Hindlimb muscle (tissue), 1 donor: ENCODE results near the gene CSRNP2. TPM values are rescaled to one million over a fixed set of nuclear protein-coding genes. Genes with fewer than 3 reads are reported as not detected.

ENCODE experiments used
- DNase-seq: peaks from one replicate; pipeline ENCODE4 v3.0.0-alpha.2; 2013
- polyA plus RNA-seq: library from polyadenylated mRNA; unstranded; fragments of 120-200 nt; gene quantifications from one replicate; pipeline ENCODE4 v1.2.1, GENCODE V29; 2013; ENCODE audit not compliant: insufficient read length

CSRNP2 gene
- polyA plus RNA-seq, 1 donor = 27.8 TPM

DNA sequence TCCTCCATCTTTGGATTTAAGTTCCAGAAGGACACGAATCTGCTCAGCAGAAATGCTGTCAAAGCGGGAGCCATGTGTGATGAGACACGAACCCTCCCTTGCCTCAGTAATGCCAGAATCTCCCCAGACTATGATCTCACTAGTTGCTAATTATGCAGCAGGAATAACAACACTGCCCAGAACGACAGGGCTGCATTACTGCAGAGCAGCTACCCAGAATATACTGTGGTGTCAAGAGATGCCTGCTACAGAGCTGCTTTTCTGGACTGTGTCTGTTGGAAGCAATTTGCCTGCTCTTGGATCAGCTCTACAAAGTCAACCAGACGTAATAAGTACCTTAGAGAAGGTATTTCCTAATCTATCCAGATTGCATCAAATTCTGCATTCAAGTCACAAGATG is 5.5 kb downstream of the CSRNP2 start:
- DNase-seq = no peak

DNA sequence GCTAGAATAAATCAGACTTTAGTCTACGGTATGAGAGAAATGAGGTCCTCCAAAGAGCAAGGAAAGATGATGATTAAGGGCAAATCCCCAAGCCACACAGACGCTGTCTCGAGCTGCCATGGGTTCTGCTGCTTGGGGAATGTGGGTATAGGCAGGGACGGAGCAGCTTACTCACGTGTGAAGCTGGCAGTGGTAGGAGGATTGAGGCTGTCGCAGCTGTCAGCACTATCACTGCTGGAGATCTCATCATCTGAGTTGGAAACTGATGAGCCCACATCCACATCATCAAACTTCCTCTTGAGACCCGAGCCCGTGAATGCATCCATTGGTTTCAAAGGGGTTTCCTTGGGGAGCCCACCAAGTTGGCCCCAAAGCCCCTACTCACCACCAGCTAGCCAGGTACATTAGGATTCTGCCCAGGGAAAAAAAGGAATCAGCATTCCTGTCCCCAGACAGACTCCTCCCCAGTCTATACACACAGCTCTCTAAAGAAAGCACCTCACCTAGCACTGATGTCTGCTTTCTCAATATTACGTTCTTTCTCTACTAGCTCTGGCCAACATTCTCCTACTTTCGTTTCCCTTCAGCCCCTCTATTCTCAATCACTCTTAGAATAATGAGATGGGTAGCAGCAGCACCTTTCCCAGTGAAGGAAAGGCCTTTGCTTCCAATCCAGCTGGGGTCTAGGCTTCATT is 7.0 kb downstream of the CSRNP2 start:
- DNase-seq = no peak

DNA sequence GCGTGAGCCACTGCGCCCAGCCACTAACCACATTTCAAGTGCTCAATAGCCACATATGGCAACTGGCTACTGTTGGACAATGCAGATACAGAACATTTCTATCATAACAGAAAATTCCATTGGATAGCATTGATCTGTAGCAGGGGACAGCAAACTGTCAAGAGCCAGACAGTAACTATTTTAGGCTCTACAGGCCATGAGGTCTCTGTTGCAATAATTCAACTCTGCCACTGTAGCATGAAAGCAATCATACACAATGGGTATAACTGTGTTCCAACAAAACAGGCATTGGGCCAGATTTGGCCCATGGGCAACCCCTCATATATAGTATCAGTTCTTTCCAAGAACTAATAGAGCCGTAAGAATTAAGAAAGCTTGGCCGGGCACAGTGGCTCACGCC is 8.0 kb downstream of the CSRNP2 start:
- DNase-seq = no peak

DNA sequence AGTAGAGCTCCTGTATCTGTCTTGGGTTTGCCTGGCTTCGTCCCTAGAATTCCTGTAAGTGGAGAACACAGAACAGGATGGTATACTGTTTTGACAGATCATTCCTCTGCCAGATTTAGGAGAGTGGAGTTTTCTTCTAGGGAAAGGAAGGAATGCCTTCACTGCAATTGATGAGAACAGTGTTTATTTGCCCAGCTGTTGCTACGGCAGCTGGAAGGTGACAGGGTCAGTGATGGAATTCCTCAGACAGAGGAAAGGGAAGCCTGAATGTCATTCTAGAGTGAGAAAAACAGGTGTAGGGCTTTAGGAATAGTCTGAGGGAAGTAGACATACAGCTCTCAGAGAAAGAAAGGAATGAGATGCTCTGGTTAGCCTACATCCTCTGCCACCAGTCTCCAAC is 11.7 kb downstream of the CSRNP2 start:
- DNase-seq = no peak

DNA sequence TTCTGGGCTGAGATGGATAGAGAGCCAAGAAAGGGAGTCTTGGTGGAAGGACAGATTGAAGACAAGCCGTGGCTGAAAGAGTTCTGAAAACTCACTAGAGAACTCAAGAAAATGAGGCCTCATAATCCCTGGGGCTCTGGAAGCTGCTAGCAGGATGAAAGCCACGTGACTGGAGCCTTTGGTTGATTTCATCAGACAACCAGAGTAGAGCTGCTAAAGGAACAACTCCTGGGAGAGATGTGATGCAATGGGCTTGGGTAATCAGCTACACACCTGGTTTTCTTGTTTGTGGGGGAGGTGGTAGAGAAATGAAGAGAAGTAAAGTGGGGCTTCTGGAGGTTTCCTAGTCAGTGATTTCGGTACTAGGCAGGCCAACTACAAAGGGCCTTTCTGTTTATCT is 13.4 kb downstream of the CSRNP2 start:
- DNase-seq = no peak

DNA sequence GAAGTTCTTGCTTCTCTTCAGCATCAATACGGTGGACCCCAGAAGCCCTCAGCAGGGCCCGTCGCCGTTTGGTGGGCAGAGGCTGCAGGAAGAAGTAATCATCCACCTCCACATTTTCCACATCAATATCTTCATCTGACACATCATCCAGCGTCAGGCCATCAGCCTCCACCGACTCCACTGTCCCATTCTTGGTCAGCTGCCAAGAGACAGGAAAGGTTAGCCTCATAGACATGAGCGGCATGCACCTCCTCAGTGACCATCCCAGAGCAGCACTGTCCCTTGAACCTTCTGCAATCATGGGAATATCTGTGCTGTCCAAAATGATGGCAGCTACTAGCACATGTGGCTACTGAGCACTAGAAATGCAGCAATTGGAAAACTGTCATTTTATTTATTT is 15.6 kb downstream of the CSRNP2 start:
- DNase-seq = no peak

DNA sequence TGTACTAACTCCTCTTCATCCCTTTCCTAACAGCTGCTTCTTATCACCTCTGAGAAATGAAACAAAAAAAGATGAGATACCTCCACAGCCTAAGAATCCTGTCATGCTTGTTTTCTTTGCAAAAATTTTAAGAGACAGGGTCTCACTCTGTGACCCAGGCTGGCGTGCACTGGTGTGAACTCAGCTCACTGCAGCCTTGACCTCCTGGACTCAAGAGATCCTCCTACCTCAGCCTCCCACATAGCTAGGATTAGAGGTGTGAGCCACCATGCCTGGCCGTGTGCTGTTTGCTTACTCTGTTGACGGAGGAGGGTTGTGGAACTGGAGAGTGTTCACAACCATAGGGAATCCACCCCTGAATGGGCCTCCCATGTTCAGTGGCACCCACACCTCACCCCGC is 16.2 kb downstream of the CSRNP2 start:
- DNase-seq = no peak

DNA sequence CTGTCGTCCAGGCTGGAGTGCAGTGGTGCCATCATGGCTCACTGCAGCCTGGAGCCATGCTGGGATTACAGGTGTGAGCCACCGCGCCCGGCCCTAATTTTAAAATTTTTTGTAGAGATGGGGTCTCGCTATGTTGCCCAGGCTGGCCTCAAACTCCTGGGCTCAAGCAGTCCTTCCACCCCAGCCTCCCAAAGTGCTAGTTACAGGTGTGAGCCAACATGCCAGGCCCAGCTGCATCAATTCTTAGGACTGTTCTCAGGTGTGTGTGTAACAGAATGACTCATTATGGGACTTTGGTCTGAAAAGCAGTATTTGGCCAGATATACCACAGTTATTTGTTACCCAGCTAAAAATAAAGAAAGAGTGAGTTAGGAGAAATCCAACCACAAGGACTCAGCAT is 17.9 kb downstream of the CSRNP2 start:
- DNase-seq = no peak

DNA sequence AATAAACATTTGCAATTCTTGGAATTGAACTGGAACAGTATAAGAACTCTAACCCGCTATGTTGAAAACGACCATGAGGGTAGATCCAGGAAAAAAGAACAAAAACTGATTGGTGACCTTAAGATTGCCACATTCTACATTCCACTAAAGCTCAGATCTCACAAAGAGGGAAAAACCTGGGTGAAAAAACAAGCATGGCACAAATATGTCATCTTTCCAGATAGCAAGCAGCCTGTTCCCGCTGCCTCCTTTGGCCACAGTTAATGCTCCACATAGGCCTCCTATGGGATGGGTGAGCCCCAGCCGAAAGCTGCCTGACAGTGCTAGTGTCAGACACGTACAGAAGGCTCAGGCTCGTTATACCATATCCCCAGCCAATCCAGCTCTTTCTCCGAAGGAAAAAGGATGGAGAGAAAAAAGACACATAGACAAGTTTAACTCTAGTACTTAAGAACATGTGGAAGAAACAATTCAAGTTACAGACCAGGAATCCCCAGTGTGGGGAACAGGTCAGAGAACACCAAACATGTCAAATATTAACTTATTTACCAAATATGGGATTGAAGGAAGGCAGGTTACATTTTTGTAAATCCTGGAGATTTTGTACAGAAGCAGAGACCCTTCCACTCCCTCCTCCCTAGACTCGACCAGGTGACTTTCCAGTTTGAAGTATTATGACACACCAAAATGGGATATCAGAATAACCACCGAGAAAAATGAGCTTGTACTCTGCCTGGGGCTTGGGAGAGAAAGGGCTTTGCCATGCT is 20.6 kb downstream of the CSRNP2 start:
- DNase-seq = no peak

DNA sequence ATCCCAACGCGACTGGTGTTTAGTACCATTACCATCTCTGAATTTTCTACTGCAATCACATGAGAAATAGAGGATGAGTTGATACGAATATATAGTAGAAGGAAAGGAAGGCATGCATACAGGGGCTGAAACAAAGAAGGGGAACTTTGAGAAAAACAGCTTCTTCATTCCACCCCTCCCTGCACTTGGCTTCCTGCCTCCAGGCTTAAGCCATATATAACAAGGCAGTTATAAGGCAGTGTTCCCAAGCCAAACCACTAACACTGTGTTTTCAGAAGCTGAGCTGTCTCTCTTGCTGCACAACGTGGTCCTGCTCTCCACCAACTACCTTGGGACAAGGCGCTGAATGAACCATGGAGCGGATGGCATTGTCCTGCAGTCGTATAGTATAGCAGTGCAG is 24.3 kb downstream of the CSRNP2 start:
- no peak for DNase-seq

DNA sequence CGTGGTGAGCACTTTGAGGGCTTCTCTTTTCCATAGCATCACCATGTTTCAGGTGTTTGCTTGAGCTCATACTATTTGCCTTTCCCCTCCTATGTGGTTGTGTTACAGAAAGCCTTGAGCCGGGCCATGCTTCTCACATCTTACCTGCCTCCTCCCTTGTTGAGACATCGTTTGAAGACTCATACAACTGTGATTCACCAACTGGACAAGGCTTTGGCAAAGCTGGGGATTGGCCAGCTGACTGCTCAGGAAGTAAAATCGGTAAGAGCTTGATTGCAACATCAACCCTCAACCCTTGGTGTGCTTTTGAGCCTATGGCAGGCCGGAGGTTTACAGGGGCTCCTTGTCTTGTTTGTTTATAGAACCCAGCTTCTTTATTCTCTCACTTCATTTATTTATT is 27.2 kb downstream of the CSRNP2 start:
- no peak for DNase-seq

DNA sequence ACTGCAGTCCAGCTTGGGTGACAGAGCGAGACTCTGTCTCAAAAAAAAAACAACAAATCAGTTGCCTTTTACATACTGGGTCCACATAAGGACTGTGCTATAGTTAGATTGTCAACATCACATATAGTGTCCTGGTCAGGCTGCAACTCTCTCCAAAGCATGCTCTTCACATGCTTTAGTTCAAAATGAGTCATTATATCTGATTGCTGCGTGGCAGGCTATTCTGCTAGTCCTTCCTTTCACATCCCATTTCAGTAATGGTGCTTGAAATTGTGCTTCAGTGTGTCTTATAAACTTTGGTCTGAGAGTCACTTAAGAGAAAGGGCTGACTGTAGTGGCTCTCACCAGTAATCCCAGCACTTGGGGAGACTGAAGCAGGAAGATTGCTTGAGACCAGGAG is 28.3 kb downstream of the CSRNP2 start:
- DNase-seq = no peak

DNA sequence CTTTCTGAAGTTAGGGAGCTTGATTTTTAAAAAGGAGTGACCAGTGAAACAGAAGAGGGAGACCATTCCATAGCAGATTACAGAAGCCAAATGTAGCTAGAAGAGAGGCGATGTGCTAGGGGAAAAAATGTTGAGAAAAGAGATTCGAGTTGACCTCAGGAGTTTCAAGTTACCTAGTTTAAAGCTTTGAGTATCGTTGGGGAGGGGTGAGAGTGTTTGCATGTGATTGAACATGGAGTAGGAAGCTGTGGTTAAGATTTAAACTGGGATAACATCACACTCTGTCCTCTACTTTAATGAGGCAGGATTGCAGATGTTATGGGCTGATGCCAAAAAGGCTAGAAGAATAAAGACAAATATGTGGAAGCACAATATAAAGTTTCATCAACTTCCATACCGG is 31.6 kb downstream of the CSRNP2 start:
- no peak for DNase-seq

DNA sequence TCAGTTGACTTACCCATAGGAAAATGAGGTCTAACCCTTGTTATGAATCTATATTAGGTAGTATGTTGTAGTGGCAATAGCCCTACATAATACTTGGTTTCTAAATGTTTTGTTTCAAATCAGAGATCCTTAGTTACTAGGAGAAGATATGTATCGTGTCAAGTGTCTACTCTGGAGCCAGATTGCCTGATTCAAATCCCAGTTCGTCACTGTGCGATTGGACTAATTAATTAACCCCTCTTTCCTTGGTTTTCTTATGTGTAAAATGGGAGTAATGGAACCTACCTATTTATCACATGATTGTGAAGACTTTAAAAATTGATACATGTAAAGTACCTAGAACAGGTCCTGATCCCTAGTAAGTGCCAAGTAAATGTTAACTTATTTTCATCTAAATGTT is 33.9 kb downstream of the CSRNP2 start:
- no peak for DNase-seq

DNA sequence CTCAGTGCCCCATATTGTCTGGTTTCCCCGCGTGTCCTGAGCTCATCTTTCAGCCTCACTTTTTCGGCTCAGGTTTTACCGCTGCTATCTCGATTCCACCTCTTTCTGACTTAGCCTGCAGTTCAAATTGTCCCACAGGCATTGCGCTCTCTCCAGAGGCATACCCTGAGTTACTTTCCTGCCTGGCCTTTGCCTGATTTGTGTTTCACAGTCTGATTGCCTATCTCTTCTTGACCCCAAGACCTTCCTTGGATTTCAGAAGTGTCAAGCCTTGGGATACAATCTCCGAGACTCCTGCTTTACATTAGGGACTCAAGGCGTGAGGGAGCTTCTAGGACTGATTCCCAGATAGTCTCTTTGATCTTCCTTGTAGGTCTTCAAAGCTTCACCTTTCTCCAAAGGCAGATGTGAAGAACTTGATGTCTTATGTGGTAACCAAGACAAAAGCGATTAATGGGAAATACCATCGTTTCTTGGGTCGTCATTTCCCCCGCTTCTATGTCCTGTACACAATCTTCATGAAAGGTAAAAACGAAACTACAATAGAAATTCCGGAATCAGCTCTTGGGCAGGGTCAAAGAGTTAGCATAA is 34.6 kb downstream of the CSRNP2 start:
- no peak for DNase-seq

DNA sequence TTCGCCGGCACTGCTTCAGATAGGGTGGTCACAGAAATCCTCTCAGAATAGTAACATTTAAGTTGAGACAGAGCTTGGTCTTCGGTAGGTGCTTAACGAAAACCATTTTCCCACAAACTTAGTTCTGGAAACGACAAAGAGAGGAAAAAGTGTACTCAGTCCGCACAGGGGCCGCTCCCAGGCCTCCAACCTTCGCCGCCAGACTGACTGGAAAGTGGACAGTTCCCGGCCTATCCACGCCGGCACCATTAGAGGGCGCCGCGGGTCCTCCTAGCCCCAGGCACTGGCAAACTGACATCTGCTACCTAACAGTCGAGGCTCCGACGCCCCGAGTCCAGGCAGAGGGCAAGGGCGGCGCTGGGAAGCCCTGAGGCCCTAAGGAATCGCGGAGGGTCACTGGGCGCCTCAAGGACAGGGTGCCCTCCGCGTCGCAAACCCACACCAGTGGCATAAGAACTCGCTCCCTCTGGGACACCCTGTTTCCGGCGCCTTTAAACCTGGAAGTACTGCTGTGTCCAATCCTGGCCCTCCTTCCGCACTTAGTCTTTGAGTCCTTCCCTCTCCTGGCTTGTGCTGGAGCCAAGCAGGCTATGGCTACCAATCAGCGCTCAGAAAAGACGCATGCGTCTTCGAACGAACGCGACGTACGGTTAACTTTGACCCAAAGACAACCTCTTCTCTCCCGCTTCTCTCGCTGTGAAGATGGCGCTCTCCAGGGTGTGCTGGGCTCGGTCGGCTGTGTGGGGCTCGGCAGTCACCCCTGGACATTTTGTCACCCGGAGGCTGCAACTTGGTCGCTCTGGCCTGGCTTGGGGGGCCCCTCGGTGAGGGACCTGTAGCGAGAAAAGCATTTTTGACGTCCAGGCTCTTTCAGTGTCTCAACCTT is 35.5 kb downstream of the CSRNP2 start, which contains the start of gene LETMD1:
LETMD1 (plus strand) TSS at position 673 of the 886 bp plus-strand sequence; CDS start at position 703, 30 bp downstream.
- DNase-seq = peak; percentile 97

DNA sequence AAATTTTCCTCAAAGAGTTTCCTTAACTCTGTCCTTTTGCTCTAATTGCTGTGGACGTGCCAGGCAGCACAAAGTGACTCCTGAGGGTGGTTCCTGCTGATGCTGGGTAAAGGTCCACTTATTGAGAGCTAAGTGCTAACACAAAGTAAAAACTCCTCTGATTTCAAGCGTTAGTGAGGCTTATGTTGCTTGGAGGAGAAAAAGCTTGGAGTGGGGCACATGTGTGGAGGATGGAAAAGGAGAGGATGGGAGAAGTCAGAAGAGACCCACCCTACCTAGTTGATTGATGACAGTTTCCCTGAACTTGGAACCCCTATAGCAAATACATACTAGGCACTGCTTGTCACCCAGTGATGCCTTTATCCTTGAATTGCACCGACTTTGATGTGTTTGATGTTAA is 47.1 kb downstream of the CSRNP2 start:
- no peak for DNase-seq

DNA sequence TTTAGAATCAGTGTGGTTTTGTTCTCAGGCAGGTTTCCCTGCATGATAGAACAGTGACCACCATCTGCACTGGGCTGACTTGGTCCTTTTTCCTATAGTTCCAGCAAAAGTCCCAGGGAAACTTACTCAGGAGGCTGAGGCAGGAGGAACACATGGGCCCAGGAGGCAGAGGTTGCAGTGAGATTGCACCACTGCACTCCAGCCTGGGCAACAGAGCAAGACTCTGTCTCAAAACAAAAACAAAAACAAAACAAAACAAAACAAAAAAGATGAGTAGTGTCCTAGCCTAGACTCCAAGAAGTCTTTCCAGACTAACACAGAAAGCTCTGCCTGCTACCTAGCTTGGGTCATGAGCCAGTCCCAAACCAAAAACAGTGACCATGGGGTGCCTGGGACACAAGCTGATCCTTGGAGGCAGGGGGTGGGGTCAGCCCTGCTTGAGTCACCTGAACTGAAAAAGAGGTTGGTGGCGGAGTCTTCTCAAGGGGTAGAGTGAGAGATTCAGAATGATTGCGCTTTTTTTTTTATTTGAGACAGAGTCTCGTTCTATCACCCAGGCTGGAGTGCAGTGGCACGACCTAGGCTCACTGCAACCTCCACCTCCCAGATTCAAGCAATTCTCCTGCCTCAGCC is 49.8 kb downstream of the CSRNP2 start:
- DNase-seq = no peak

DNA sequence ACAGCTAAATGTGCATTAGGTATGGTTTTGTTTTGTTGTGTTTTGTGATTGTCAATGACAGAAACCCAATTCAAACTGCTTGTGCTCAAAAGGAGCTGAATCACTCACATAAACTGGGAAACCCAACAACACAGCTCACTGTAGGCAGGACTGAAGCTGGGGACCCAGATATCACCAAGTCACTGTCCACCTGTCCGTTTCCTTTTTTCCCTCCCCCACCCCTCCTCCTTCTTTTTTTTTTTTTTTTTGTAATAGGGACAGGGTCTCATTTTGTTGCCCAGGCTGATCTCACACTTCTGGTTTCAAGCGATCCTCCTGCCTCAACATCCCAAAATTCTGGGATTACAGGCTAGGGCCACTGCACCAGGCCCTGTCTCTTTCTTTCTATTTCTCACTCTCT is 50.3 kb downstream of the CSRNP2 start:
- DNase-seq = no peak

DNA sequence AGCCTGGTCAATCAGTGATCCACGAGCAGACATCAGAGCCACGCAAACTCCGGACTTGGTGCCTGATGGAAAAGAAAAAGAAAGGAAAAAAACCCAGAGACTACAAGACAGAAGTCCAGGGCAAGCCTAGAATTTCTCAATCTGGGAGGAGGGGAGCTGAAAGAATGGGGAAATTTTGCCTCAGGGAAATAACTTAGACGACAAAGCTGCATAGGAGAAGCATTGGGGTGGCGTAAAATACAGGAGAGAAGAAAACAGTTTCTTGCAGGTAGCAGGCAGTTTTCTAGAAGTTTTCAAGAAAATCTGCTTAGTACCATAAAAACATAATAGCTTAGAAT is 54.6 kb downstream of the CSRNP2 start:
- DNase-seq = no peak

DNA sequence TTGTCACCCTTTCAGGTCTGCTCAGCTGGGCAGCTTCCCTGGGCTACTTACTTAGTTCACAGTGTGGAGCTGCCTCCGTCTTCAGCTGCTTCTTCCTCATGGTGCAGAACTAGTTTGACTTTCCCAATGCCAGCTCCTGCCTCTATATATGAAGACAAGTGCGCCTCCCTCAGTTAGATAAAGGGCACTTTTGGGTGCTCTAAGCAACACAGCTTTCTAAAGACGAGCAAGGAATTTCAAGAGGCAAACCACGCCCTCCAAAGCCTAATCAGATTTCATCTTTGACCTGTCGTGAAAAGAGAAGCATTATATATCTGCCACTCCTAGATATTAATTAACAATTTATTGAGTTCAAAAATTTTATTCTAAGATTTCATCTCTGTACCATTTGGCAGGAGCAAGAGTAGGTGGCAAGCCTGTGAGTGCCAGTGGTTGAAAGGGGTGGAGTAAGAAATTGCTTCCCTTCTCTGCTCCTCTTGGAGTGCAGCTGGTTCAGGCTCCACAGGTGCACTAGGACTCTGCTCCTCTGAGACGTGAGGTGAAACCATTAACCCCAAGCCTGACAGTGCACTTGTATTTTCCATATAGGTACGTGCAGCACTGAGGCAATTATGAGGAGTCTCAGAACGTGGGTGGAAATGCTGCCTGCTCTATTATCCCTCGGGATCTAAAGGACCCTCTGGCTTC is 55.1 kb downstream of the CSRNP2 start:
- DNase-seq = no peak

DNA sequence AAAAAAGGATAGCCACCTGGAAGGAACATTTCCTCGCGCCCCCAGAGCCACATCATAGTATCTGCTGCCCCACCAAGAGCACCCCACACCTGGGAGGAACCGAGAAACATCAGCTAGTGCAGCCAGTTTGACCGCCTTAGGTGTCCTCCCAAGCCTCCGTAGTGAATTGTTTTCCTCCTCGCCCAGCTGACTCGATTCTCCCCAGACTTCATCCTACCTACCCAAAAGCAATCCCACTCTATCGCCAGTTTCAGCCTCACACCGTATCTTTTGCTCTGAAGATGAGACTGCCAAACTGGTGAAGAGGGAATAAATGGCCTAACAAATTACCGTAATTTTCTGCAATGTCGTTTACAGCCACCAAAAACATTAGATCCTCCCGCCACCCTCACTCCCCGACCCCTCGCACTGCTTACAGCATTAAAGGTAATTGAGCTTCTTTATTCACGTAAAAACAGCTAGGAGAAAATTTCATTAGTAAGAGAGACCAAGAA is 56.0 kb downstream of the CSRNP2 start:
- no peak for DNase-seq
